NCI-H526 treated with DMSO at 0.1 percent for 48 hours (cell line): Measurements from ENCODE around the gene PGS1.
"Not testable (repeated sequence)": the region's sequence is repeated elsewhere in the genome, so short reads cannot be mapped to it uniquely, and the experiment has no call there.

ENCODE experiments used
- DNase-seq: peaks from one replicate; lab custom pipeline; 2025; lab: John Stamatoyannopoulos, UW

Gene PGS1

GRCh38 chr17:78378225-78379130 is at the start of gene PGS1:
Gene PGS1, plus strand, starts transcription at chr17:78378649. Its CDS starts 17 bp downstream, at chr17:78378666.
- peak; percentile 31 for DNase-seq

- no peak for DNase-seq
These were observed 49.0 kb upstream of the PGS1 start for GRCh38 chr17:78329263-78330059.

- DNase-seq: no peak
These were observed 47.8 kb upstream of the PGS1 start for GRCh38 chr17:78330570-78331224.

GRCh38 chr17:78331355-78331754 is 47.1 kb upstream of the PGS1 start:
- DNase-seq: not testable (repeated sequence)

GRCh38 chr17:78332991-78333390 is 45.5 kb upstream of the PGS1 start:
- DNase-seq: no peak

- DNase-seq: no peak
These were observed 43.2 kb upstream of the PGS1 start for GRCh38 chr17:78335209-78335608.

- DNase-seq: no peak
These were observed 41.0 kb upstream of the PGS1 start for GRCh38 chr17:78337244-78338109.

- no peak for DNase-seq
These were observed 39.8 kb upstream of the PGS1 start for GRCh38 chr17:78338486-78339259.

GRCh38 chr17:78340183-78340955 is 38.1 kb upstream of the PGS1 start:
- no peak for DNase-seq

- no peak for DNase-seq
These were observed 36.6 kb upstream of the PGS1 start for GRCh38 chr17:78341559-78342448.

GRCh38 chr17:78342449-78343186 is 35.8 kb upstream of the PGS1 start:
- DNase-seq: no peak

GRCh38 chr17:78343187-78343542 is 35.3 kb upstream of the PGS1 start:
- no peak for DNase-seq

- no peak for DNase-seq
These were observed 34.8 kb upstream of the PGS1 start for GRCh38 chr17:78343543-78344201.

GRCh38 chr17:78344666-78345065 is 33.8 kb upstream of the PGS1 start:
- no peak for DNase-seq

GRCh38 chr17:78345172-78345571 is 33.3 kb upstream of the PGS1 start:
- DNase-seq: no peak

- no peak for DNase-seq
These were observed 32.5 kb upstream of the PGS1 start for GRCh38 chr17:78345791-78346494.
